NCI-H446 treated with DMSO at 0.1 percent for 48 hours (cell line): Measurements from ENCODE around the gene LMO4.
A peak's percentile ranks its signal among the peaks of the same experiment; 100 is the strongest.

Experiments used
- DNase-seq: peaks from one replicate; lab custom pipeline; 2025; lab: John Stamatoyannopoulos, UW

Gene LMO4

DNA sequence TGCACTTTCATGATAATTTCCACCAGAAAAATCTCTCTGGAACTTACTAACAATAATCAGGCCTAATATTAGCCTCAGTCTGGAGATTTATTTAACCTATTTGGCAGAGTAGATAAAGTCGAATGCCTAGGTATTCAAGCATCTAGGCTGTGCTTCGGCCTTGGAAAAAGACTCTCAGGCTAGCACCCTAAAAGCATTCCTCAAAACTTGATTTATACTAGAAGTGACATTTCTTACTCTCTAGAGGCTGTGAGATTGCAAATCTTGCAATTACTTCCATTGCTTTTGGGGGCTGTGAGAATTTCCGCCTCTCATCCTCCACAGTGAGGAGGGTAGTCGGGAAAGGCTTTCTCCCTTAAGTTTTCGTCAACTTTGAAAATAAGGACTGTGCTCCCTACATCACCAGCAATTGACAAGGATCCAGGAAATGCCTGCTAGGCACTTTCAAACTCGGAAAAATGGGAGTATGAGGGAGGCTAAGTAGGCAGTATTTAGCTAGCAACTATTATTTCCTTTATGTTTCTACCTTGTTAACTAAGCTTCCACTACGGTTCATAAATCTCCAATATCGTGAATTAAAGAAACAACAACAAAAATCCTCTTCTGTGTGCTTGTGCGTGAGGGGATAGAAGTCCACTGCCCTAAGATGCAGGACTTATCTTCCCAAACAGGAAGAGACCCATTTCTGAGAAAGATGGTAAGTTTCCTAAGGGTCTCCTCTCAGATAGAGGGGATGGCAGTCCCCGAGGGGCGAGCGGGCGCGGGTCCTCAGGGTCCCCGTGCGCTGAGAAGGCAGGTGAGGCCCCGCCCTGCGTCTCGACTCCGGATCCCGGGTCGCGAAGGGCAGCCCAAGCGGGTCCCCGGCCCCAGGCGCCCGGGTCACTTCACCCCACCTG, 1.1 kb upstream of the LMO4 start:
- DNase-seq, result no peak

DNA sequence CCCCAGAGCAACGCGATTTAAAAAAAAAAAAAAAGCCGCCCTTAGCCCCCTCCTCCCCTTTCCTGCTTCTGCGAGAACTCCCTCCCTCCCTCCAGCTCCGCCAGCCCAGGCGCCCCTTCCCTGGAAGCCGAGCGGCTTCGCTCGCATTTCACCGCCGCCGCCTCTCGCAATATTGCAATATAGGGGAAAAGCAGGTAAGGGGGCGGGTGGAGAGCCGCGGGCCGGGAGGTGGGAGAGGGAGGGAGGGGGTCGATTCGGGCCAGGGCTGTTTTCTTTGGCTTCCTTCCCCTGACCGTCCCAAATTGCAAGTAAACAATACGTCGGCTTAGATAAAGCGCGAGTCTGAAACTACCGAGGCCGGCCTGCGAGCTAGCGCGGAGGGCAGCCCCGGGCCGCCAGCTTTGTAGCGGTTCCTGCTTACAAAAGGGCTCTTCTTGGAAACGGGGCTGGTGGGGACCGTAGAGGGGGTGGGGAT, 408 bp downstream of the LMO4 start:
- DNase-seq, result no peak

DNA sequence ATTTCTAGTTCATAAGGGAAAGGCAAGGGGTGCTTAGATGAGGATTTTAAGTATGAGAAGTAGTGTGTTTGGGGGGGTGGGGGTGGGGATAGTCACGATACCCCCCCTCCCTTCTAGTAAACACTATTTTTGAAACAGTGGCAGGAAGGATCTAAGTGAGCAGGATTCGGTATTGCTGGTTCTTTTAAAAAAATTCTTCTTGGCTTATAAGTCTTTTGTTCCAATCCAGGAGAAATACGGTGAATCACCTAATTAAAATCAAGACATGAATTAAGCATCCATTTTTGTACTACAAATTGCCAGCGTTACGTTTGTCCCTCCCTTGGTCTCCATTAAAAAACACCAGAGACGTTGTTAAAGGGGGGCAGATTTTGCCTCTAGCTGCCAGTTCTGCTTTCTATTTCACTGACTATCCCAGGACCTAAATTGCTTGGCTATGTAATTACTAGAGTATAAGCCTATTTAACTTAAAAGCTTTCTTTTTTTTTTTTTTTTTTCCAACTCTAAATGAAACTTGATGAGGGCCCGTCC, 911 bp downstream of the LMO4 start:
- DNase-seq, result no peak

DNA sequence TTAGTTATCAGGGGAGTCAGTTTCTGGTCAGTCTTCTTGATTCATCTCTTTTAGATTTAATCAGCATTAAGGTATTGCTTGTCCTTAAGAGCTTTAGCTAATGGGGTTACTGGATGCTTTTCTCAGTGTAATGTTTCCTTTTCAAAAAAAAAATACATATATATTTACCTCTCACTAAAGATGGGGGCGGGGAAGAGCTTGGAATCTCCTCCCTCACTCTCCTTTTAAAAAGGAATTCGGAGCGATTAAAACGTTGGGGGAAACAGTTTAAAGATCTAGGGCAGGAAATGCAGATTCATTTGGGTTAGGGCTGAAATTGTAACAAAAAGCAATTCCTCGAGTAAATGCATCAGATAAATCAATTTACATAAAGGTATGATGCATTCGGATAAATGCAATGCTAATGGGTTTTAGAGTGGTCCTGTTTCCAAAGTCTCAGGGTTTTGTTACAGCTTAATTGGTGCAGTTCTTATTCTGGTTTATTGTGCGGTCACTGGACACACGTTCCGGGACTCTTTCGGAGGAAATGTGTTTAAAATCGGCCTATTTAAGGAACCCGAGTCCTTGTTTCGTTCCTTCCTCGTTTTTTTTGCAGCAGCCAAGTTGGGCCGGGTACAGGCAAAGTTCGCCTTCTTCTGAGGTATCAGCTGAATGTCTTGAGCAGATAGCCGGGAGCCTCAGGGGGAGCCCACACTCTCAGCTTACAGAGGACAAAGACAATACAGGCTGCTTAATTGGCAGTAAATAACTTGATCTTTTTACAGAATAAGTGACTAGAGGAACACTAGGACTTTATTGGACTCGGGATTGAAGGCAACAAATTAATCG, 1.6 kb downstream of the LMO4 start:
- DNase-seq, result no peak

DNA sequence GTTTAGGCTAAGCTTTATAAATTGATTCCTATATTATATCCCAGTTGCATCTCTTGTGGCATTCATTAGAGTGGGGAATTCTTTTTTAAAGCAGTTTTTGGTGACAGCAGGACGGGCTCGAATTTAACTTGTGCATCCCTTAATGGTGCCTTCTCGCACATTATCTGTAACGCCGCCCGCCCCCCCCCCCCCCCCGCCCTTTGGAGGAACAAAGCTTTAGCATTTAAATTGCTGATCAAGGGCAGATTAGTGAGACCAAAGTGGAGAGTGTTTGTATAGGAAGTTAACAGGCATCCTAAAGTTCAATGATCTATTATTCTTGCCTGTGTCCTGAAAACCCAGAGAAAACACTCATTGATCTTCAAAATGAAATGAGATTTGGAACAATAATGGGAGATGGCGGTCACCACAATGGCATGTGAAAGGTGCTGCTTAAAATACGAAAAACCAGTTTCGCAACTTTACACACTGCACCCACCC, 2.2 kb downstream of the LMO4 start:
- no peak for DNase-seq

DNA sequence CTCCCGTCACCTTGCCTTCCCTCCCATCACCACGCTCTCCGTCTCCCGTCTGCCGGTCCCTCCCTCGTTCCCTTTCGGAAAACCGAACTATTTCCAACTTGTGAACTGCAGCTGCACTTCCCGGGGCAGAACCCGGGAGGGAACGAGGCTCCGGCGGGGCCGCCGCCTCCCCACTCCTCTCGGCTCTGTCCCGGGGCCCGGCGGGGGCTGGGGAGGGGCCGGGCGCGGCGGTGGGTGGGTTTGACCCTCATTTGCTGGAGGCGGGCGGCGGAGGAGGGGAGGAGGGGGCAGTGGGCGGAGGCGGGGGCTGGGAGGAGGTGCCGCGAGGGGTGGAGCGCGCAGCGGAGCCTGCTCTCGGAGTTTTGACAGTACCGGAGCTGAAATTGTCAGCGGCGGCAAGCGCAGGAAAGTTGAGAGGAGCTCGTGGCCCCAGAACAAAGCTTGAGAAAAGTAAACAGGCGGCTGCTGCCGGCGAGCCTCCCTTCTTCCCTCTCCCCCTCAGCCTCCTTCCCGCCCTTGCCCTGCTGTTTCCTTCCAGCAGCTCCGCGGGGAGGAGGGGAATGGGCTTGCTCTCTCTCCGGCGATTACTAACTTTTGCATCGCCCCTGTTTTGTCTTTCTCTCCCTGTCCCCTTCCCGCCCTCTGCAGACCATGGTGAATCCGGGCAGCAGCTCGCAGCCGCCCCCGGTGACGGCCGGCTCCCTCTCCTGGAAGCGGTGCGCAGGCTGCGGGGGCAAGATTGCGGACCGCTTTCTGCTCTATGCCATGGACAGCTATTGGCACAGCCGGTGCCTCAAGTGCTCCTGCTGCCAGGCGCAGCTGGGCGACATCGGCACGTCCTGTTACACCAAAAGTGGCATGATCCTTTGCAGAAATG, 2.9 kb downstream of the LMO4 start:
- peak; percentile 63 for DNase-seq

DNA sequence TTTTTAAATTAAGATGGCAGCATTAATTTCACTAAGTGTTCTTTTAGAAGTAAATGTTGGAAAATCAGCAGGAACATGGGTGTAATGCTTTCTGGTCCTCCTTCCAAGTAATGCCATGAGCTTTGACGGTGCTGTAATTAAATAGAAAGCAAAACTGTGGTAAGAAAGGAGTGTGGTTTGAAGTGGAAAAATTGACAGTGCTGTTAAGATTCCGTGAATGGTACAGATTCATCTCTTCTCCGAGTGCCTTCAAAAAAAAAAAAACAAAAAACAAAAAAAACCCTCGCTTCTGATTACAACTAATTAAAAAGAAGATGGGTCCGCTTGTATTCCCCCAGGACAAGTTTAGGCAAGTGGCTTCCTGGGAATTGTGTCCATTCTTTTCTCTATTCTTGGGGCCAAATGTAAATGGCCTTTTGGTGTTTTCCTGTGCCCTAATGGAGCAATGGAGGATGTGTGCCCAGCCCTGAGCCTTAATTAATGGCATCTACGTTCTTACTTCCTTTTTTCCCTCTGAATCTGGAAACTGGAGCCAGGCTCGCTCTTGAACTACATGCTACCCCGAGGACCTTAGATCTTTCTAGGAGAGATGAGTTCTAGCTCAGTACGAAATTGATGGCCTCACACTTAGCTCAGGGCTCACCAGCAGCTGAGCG, 5.1 kb downstream of the LMO4 start:
- DNase-seq, result no peak

DNA sequence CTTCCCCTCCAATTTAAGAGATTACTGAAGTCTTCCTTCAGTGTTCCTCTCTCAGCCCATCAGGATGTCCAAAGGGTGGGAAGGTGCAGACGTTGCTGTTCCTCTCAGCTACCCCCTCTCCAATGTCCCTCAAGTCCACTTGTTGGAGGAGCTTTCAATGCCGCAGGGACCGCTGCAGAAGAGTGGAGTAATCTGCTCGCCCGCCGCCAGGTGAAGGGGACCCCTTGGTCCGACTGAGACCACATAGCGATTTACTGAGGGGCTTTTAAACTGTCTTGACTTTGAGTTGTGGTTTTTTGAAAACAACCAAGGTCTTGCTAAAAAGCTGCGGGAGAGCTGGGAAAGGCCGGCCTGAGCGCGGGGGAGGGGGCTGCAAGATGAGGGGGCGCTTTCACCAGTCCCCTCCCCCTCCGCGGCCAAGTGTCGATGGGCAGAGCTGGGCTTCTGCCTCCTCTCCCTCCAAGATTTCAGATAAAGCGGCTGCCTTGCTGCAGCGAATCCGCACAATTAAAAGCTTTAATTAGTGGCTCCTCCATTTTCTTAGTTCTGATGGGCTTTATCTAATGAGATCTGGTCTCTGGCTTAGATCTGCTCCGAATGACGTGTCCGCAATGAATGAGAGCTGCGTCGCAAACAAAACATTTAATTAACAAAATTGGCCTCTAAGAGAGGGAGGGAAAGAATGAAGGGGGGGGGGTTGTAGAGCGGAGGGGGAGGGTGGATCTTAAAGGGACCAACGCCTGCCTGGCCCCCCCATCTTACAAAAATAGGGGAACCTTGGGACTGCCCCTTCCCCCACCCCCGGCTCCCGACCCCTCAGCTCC, 5.9 kb downstream of the LMO4 start:
- no peak for DNase-seq

DNA sequence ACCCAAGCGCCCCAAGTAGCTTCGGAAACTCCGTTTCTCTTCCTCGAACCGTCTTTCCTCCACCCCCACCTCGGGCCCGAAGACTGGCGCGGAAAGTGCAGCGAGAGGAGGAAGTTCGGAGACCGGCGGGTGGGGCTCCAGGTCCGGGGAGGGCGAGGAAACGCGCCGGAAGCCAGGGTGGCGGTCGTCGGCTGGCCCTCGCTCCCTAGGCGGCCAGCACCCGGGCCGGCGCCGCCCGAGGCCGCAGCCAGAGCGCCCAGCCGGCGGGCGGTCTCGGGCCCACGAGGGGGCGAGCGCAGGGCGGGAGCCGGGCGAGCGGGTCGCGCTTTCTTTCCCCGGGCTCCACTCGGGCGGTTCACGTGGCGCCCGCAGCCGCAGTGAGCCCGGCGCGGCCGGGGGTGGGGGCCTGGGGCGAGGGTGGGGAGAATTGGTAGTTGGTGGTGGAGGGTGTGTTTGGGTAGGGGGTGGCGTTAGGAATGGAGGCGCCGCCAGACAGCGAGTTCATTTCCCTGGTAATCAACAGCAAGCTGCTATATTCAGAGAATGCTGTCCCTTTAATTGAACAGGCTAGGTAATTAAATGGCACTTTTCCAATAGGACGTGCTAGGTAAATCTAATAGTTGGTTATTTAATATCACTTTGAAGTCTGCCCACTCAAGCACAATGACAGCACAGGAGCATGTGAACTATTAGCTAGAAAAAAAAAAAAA, 6.7 kb downstream of the LMO4 start:
- DNase-seq, result peak; percentile 51

DNA sequence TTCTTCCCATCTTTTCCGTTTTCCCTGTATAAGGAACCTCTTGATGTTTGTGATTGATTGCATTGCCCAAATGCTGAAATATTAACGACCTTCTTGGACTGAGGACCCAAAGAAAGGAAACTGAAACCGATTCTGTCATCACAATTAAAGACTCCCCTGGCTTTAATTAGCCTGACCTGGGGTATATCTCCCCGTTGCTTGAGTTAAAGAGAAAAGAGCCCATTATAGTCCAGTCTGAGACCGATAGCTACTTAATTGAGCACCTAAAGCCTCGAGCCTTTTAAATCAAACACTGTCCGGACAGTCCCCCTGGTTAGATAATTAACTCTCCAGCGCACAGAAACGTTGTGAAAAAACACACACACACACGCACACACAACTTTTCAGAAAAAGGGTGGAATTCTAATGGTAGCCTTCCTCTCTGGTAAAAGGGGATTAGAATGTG, 8.0 kb downstream of the LMO4 start:
- no peak for DNase-seq

DNA sequence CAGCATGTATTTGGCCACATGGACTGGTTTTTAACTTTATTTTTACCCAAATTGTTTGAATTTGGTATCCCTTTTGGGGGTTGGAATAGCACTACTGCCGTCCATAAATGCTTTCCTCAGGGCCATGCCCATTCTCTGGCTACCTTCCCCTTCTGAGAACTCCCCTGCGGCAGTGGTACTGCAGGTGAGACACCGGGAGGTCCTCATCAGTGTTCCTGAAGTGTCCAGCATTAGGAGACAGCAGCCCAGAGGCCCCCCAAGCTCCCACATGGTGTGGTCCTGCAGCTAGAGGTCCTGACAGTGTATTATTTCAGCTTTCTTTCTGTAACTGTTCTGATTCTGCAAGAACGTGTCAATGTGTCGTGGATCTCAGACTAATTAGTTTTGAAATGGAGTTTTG, 8.9 kb downstream of the LMO4 start:
- no peak for DNase-seq

DNA sequence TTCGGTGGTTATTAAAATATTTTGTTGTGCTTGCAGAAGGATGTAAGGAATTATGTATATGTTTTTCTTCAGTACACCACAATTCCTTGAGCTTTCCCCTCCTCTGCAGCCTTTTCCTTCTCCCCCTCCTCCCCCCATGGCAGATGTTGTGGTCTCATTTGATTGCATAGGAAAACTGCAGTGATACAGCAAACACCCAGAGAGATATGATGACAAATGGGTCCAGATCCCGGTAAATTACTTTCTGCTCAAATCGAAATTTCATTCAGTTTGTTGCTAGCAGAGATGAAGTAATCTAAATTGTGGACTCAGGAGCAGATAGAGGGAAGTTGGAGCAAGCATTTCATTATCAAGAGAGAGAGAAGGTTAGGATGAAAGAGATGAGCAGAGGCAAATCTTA, 9.9 kb downstream of the LMO4 start:
- no peak for DNase-seq

DNA sequence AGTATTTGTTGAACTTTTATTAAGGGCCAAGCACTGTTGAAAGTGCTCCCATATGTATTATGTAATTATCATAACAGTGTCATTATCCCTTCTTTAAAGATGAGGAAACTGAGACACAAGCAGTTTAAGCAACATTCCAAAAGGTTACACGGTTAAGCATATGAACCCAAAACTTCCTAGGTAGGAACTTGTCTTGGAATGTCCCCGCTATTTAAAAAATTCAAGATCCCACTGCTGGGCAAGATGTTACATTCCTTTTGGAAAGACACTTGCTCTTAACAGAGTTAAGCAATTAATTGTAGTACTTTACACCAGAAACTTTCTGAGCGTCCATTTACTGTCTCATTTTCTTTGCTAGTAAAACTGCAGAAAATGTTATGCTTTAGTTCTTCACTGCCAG, 15.6 kb downstream of the LMO4 start:
- DNase-seq, result no peak

DNA sequence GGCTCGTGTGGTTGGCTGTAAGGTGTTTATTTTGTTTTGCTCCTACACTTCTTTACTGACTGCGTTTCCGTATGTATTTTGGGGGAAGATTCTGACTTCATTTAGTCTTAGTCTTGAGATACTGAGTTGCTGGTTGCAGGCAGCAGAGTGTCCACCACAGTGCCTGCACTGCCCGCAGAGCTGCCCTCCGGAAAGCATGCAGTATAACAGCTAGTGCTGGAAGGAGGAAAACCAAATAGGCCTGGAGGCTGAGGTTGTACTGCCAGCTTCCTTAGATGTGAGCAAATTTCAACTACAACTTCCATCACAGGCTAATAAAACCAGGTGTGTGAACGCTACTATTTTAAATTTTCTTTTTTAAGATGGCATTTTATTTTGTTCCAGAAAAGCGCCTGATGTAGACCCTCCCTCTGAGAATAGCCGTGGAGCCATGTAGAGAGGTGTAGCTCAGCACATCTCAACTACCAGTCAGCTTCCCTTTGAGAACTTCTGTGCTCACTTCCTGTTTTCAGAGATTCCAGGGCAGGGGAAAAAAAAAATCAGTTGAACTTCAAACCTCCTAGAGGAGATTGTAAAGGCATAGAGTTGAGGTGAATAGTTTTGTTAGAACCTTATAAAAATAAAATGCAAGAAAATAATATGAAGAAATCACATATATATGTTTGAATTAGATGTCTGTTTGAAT, 17.6 kb downstream of the LMO4 start:
- no peak for DNase-seq

DNA sequence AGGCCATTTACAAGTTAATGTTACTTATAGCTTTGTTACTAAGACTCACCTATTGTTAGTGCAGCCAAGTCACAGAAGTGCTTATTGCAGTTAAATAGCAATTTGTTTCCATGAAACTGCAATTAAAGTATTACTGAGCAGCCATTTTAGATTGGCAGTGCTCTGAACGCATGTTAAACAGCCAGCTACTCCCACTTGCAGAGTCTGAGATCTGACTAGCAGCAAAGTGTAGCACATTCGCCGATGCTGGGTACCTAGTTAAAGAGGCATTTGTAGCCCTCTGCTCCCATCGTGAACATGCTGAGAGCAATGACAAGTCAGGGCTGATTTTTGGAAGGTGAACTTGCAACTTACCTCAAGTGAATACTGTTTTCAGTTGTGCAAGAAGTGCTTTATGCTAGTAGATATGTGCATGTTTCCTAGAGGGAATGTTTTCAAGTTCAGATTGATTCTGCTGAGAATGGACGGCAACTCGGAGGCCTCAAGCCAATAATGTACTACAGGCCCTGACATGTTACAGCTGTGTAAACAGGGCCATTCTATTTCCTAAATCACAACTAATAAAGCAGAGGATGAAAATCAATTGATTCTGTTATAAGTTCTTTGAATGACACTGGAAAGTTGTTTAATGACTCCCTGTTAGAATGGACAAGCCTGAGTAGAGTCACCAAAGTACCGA, 19.8 kb downstream of the LMO4 start:
- no peak for DNase-seq

DNA sequence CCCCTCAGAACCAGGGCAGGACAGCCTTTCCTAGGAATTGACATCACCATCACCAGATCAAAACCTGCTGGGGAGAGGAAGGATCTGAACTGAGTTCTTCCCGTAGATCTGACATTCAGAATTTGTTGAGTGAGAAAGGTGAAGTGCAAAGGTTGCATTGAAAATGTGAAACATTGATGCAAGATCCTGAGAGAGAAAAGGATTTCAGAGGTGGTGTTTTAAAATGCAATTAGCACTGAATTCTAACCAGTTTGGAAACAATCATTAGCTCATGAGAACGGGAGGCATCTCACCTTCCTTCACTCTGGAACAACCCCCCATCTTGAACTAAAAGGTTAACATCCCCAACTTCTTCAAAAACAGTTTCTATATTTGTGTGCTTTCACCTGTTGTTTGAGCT, 20.4 kb downstream of the LMO4 start:
- DNase-seq, result no peak

DNA sequence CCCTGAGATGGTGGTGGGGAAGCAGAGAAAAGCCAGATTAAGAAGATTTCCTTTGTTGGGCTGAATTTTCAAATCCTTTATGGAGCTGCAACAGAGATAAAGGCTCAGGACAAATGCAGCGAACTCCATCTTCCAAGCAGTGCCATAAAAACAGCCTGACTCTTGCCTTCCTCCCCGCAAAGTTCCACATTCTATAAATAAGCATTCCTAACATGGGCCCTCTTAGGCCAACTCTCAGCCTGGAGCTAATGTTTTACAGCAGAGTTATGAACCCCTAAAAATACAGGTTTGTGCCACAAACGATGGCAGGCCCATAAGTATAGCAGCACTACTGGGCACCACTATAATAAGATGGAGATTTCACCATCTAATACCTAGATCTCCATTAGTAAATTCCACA, 27.2 kb downstream of the LMO4 start:
- no peak for DNase-seq

DNA sequence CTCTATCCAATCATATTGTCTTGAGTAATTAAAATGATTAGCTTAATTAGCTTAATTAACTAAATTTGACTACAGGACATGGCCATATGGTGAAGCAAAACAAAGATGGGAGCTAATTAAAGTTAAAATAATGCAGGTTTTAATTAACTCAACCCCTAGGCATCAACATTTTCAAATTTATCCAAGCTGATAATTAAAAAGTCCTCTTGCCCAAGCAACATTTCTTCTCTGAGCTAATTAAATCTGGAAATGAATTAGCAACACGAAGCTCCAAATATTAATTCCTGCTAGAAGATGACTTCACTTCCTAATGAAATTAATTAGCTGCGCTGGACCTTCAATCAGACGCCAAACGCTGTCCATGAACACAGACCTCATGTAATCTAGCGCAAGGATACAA, 27.9 kb downstream of the LMO4 start:
- DNase-seq, result no peak
